HepG2 (cell line): ENCODE results near the gene ELP5. TPM values are rescaled to one million over a fixed set of nuclear protein-coding genes. Genes with fewer than 3 reads are reported as not detected.
A peak's percentile ranks its signal among the peaks of the same experiment; 100 is the strongest.

ENCODE experiments used
- ATAC-seq: fragments of 200-7000 bp; cut with Tn5 transposase; 3 replicates; pipeline ENCODE4 v1.9.1; 2020; ENCODE audit warnings: mild to moderate bottlenecking, moderate library complexity
- BruUV-seq: library from RNA; stranded (reverse); fragments of 400-500 nt; replicated peaks from 2 replicates; lab custom pipeline; 2021; lab: Mats Ljungman, UMichigan
- CTCF ChIA-PET: fragments of 300-600 bp; formaldehyde crosslinking; extraction: SDS; loops from one replicate; lab custom pipeline; 2021; ENCODE audit warnings: low total read pairs, inconsistent platforms, low intra/inter-chr PET ratio; lab: Yijun Ruan, JAX
- POLR2A ChIA-PET: fragments of 350-600 bp; sonication (Branson Sonifier 250); formaldehyde crosslinking; loops from one replicate; lab custom pipeline; 2020; ENCODE audit warnings: antibody characterized with exemption, inconsistent platforms; lab: Yijun Ruan, JAX
- DNase-seq: peaks from one replicate; pipeline ENCODE4 v3.0.0-alpha.2; 2015; ENCODE audit warnings: low spot score
- FAIRE-seq: peaks from 3 replicates; lab custom pipeline; 2011; peaks lifted over from hg19 to GRCh38; lab: Jason Lieb, UNC
- H2AFZ ChIP-seq: one replicate; pipeline ENCODE4 v1.6.1; 2011; ENCODE audit warnings: low read length, inconsistent platforms
- H3K27ac ChIP-seq: fragments of 300-600 bp; 3 replicates; pipeline ENCODE4 v1.8.0; 2011; ENCODE audit warnings: mixed run types, mild to moderate bottlenecking, mixed read lengths, low read length, inconsistent platforms; ENCODE audit not compliant: insufficient read depth; ENCODE audit errors: extremely low read length
- H3K27me3 ChIP-seq, 2 experiments: fragments of 200-600 bp in 1 of 2; 2 replicates in 1 of 2; 3 replicates in 1 of 2; pipeline versions ENCODE4 v1.6.0 to v1.8.0; 2011; ENCODE audit warnings: low read length in 2 of 2, mild to moderate bottlenecking in 2 of 2, moderate library complexity in 2 of 2, inconsistent platforms in 1 of 2; ENCODE audit not compliant: insufficient read depth in 2 of 2, control insufficient read depth in 1 of 2
- H3K36me3 ChIP-seq, 2 experiments: fragments of 200-600 bp in 1 of 2; replicated peaks in 1 of 2; 2 replicates in 1 of 2; 3 replicates in 1 of 2; pipeline versions ENCODE4 v1.5.1 to v1.8.0; 2011; ENCODE audit warnings: low read length in 2 of 2, inconsistent platforms in 1 of 2; ENCODE audit not compliant: insufficient read depth in 2 of 2, control insufficient read depth in 1 of 2
- H3K4me1 ChIP-seq: 2 replicates; pipeline ENCODE4 v1.5.1; 2012; ENCODE audit warnings: low read length, inconsistent platforms; ENCODE audit not compliant: insufficient read depth
- H3K4me2 ChIP-seq: 2 replicates; pipeline ENCODE4 v1.6.0; 2011; ENCODE audit warnings: low read depth, low read length, inconsistent platforms
- H3K4me3 ChIP-seq, 3 experiments: fragments of 200-600 bp in 1 of 3; sonication (generic), shearing (Covaris generic) in 1 of 3; replicated peaks in 1 of 3; 2 replicates each; pipeline ENCODE4 v1.5.1; 2011 to 2016; ENCODE audit warnings: low read length in 3 of 3, inconsistent platforms in 2 of 3, low read depth in 2 of 3, mild to moderate bottlenecking in 2 of 3, control low read depth in 1 of 3, mixed read lengths in 1 of 3; ENCODE audit not compliant: insufficient read depth in 1 of 3
- H3K79me2 ChIP-seq: one replicate; pipeline ENCODE4 v1.6.1; 2011; ENCODE audit warnings: low read length, inconsistent platforms; ENCODE audit not compliant: insufficient read depth
- H3K9ac ChIP-seq: 2 replicates; pipeline ENCODE4 v1.6.0; 2011; ENCODE audit warnings: mild to moderate bottlenecking, low read depth, low read length, inconsistent platforms; ENCODE audit not compliant: insufficient read depth
- H3K9me3 ChIP-seq: 2 replicates; pipeline ENCODE4 v1.5.1; 2012; ENCODE audit warnings: mild to moderate bottlenecking, low read length
- H4K20me1 ChIP-seq: 2 replicates; pipeline ENCODE4 v1.6.0; 2011; ENCODE audit warnings: inconsistent platforms, mild to moderate bottlenecking, low read length, moderate library complexity; ENCODE audit not compliant: insufficient read depth
- CCAR2 ChIP-seq: fragments of 200-400 bp; formaldehyde crosslinking; optimal IDR thresholded peaks from 2 replicates; pipeline ENCODE3; 2018; ENCODE audit warnings: low read depth, mild to moderate bottlenecking, low read length, moderate library complexity
- E2F1 ChIP-seq: sonication (generic); formaldehyde crosslinking; IDR thresholded peaks from 2 replicates; pipeline ENCODE4 v1.5.0; 2020; ENCODE audit warnings: missing genetic modification reagents
- FOSL2 ChIP-seq: sonication (generic); formaldehyde crosslinking; IDR thresholded peaks from 2 replicates; pipeline ENCODE4 v1.4.0; 2020; ENCODE audit warnings: missing genetic modification reagents
- ISL2 ChIP-seq: sonication (generic); formaldehyde crosslinking; IDR thresholded peaks from 2 replicates; pipeline ENCODE4 v1.5.0; 2020; ENCODE audit warnings: missing genetic modification reagents
- KDM3A ChIP-seq: IDR thresholded peaks from 2 replicates; pipeline ENCODE4 v1.6.1; 2018; ENCODE audit warnings: low read depth, missing compliant biosample characterization
- MTA1 ChIP-seq: sonication (generic); formaldehyde crosslinking; IDR thresholded peaks from 2 replicates; pipeline ENCODE4 v1.4.0; 2020; ENCODE audit warnings: missing genetic modification reagents, mild to moderate bottlenecking, borderline replicate concordance
- NAIF1 ChIP-seq: sonication (generic); formaldehyde crosslinking; IDR thresholded peaks from 2 replicates; pipeline ENCODE4 v1.5.0; 2020; ENCODE audit warnings: mild to moderate bottlenecking, missing genetic modification reagents, borderline replicate concordance
- PHF21A ChIP-seq: sonication (generic); formaldehyde crosslinking; IDR thresholded peaks from 2 replicates; pipeline ENCODE4 v1.5.0; 2020; ENCODE audit warnings: mild to moderate bottlenecking, missing genetic modification reagents
- RBFOX2 ChIP-seq: fragments of 200-400 bp; formaldehyde crosslinking; IDR thresholded peaks from 2 replicates; pipeline ENCODE4 v1.6.1; 2017; ENCODE audit warnings: low read depth, mild to moderate bottlenecking, low read length
- RFXANK ChIP-seq: IDR thresholded peaks from 2 replicates; pipeline ENCODE4 v1.6.1; 2016
- THYN1 ChIP-seq: sonication (generic); formaldehyde crosslinking; IDR thresholded peaks from 2 replicates; pipeline ENCODE4 v1.8.1; 2023; ENCODE audit warnings: low read depth, mild to moderate bottlenecking, moderate library complexity, missing genetic modification reagents, borderline replicate concordance
- ZBTB38 ChIP-seq: sonication (generic); formaldehyde crosslinking; IDR thresholded peaks from 2 replicates; pipeline ENCODE4 v1.5.1; 2020; ENCODE audit warnings: mild to moderate bottlenecking, missing genetic modification reagents
- ZMYM2 ChIP-seq: sonication (generic); formaldehyde crosslinking; IDR thresholded peaks from 2 replicates; pipeline ENCODE4 v1.8.0; 2022; ENCODE audit warnings: mild to moderate bottlenecking, missing genetic modification reagents
- ZNF30 ChIP-seq: sonication (generic); formaldehyde crosslinking; IDR thresholded peaks from 2 replicates; pipeline ENCODE4 v1.5.0; 2020; ENCODE audit warnings: mild to moderate bottlenecking, missing genetic modification reagents
- ZNF432 ChIP-seq: sonication (generic); formaldehyde crosslinking; IDR thresholded peaks from 2 replicates; pipeline ENCODE4 v1.5.0; 2020; ENCODE audit warnings: missing genetic modification reagents, mild to moderate bottlenecking, borderline replicate concordance
- ZNF547 ChIP-seq: sonication (generic); formaldehyde crosslinking; IDR thresholded peaks from 2 replicates; pipeline ENCODE4 v1.5.1; 2020; ENCODE audit warnings: mild to moderate bottlenecking, missing genetic modification reagents
- ZNF879 ChIP-seq: sonication (generic); formaldehyde crosslinking; IDR thresholded peaks from 2 replicates; pipeline ENCODE4 v1.8.1; 2023; ENCODE audit warnings: missing genetic modification reagents
- WGBS: methylation state at CpG from one replicate; pipeline ENCODE4 v1.1.6; 2017; ENCODE audit warnings: low lambda C conversion rate; 5-methylcytosine and 5-hydroxymethylcytosine counted together
- in situ Hi-C: cut with HindIII; loops from 2 replicates; pipeline ENCODE4 v1.10.0; 2017; ENCODE audit warnings: low pct_unique_long_range_greater_than_20kb; ENCODE audit not compliant: extremely low pct_ligation_motif_present
- intact Hi-C: fragments of 100-400 bp; cut with micrococcal nuclease; formaldehyde crosslinking; loops from one replicate; pipeline ENCODE4 v1.10.0; 2022; ENCODE audit not compliant: unreplicated experiment
- polyA plus RNA-seq, 8 experiments: library from polyadenylated mRNA; depleted of rRNA in 3 of 8; stranded (reverse) in 7 of 8; unstranded in 1 of 8; fragments of >200 nt; fragmentation: Illumina TruSeq in 4 of 8; extraction: Trizol in 4 of 8; gene quantifications; 2 replicates each; pipeline versions ENCODE4 v1.2.1 to v1.2.3, GENCODE V29; 2011 to 2016; ENCODE audit warnings: low read depth in 4 of 8, missing spikeins in 1 of 8, mixed read lengths in 1 of 8; ENCODE audit not compliant: insufficient read depth in 1 of 8
- total RNA-seq, 5 experiments: library from RNA; depleted of rRNA; stranded (reverse); fragments of >200 nt; fragmentation: Illumina TruSeq; extraction: Trizol; gene quantifications; 2 replicates each; pipeline ENCODE4 v1.2.3, GENCODE V29; 2016; ENCODE audit warnings: low read depth in 1 of 5
- TF ChIP-seq, protein P1 (sequence below): IDR thresholded peaks from 2 replicates; pipeline ENCODE4 v1.6.1; 2016; ENCODE audit warnings: missing compliant biosample characterization, missing genetic modification reagents, borderline replicate concordance
- TF ChIP-seq, protein P2 (sequence below): IDR thresholded peaks from 2 replicates; pipeline ENCODE4 v1.6.1; 2018; ENCODE audit warnings: missing genetic modification reagents, mild to moderate bottlenecking, missing compliant biosample characterization
- TF ChIP-seq, protein P3 (sequence below): sonication (generic); formaldehyde crosslinking; IDR thresholded peaks from 2 replicates; pipeline ENCODE4 v1.8.1; 2023; ENCODE audit warnings: mild to moderate bottlenecking, moderate library complexity, missing genetic modification reagents

ELP5 gene
- total and polyA plus RNA-seq, 2 of the 13 experiments (the other 11 are each of a cell fraction or from before 2014, with no cell fraction given): 67.6 to 69.8 TPM

GRCh38 chr17:7242717-7243452 lies 9.1 kb upstream of the ELP5 start:
- BruUV-seq: no TSS peak
- intact Hi-C loops (loop anchor here (5.0 kb wide), 1 partner anchor 39 kb away; the partner anchor contains the start of gene SLC2A4), in situ Hi-C loops (no loop called here)
- WGBS: 22% methylated on average over 26 of the region's 49 CpGs
- Histone ChIP-seq H2AFZ (peak overlapping the region; percentile 73), H4K20me1 (no peaks in the 10 kb centered on the region), H3K9ac (peak overlapping the region; percentile 92), H3K27ac (peak overlapping the region; percentile 86), H3K79me2 (peaks cover 41% of the 10 kb centered on the region), H3K27me3 (no peaks in the 10 kb centered on the region; a peak in 1 of 5 replicates), H3K4me3 (peak overlapping the region; percentile 61 to 85 (median 68)), H3K36me3 (peaks cover 5 to 27% of the 10 kb centered on the region in 2 experiments; a peak in 4 of 5 replicates), H3K4me1 (peaks cover 23% of the 10 kb centered on the region), H3K9me3 (no peaks in the 10 kb centered on the region), H3K4me2 (peak overlapping the region; percentile 97)
- ATAC-seq (peak; percentile 58), DNase-seq (peak; percentile 92), FAIRE-seq (no peak)
- CTCF ChIA-PET: interaction anchor here (1.6 kb wide), 1 partner anchor 53 kb away, joined by 11 read pairs; no protein-coding TSS in a partner anchor
- POLR2A ChIA-PET: interaction anchor here (0.7 to 4.3 kb wide), 16 partner anchors 8 to 207 kb away, joined by 3 to 35 read pairs (median 6); partner anchors contain the start of genes ACADVL, ASGR1, ASGR2 and CTDNEP1
- TF ChIP-seq NAIF1: peak; percentile 100
- peak; percentile 67 for TF ChIP-seq FOSL2 (CRISPR knock-in tag)
- TF ChIP-seq, protein P1, sequence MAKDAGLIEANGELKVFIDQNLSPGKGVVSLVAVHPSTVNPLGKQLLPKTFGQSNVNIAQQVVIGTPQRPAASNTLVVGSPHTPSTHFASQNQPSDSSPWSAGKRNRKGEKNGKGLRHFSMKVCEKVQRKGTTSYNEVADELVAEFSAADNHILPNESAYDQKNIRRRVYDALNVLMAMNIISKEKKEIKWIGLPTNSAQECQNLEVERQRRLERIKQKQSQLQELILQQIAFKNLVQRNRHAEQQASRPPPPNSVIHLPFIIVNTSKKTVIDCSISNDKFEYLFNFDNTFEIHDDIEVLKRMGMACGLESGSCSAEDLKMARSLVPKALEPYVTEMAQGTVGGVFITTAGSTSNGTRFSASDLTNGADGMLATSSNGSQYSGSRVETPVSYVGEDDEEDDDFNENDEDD (CRISPR knock-in tag): peak; percentile 58; the same call in 1 of the 2 replicates
- TF ChIP-seq THYN1 (CRISPR knock-in tag): no peak
- peak; percentile 50; the same call in 1 of the 2 replicates for TF ChIP-seq RFXANK (CRISPR knock-in tag)
- TF ChIP-seq ZMYM2 (CRISPR knock-in tag): no peak
- 0 out of 2 replicates have a peak, but pooled peaks have one; percentile 28 for TF ChIP-seq MTA1 (CRISPR knock-in tag)
- TF ChIP-seq RBFOX2: peak; percentile 85
- no peak for TF ChIP-seq ZNF432
- TF ChIP-seq ZBTB38 (CRISPR knock-in tag): peak; percentile 73; the same call in 1 of the 2 replicates
- peak; percentile 48 for TF ChIP-seq CCAR2
- 0 out of 2 replicates have a peak, but pooled peaks have one; percentile 54 for TF ChIP-seq KDM3A (CRISPR knock-in tag)
- no peak for TF ChIP-seq ZNF879 (CRISPR knock-in tag)
- peak; percentile 27; the same call in 1 of the 2 replicates for TF ChIP-seq ZNF547
- TF ChIP-seq ISL2: 0 out of 2 replicates have a peak, but pooled peaks have one; percentile 58
- TF ChIP-seq ZNF30: no peak
- TF ChIP-seq E2F1 (CRISPR knock-in tag): peak; percentile 44; the same call in 1 of the 2 replicates
- TF ChIP-seq, protein P2, sequence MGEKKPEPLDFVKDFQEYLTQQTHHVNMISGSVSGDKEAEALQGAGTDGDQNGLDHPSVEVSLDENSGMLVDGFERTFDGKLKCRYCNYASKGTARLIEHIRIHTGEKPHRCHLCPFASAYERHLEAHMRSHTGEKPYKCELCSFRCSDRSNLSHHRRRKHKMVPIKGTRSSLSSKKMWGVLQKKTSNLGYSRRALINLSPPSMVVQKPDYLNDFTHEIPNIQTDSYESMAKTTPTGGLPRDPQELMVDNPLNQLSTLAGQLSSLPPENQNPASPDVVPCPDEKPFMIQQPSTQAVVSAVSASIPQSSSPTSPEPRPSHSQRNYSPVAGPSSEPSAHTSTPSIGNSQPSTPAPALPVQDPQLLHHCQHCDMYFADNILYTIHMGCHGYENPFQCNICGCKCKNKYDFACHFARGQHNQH (CRISPR knock-in tag): peak; percentile 64
- TF ChIP-seq, protein P3, sequence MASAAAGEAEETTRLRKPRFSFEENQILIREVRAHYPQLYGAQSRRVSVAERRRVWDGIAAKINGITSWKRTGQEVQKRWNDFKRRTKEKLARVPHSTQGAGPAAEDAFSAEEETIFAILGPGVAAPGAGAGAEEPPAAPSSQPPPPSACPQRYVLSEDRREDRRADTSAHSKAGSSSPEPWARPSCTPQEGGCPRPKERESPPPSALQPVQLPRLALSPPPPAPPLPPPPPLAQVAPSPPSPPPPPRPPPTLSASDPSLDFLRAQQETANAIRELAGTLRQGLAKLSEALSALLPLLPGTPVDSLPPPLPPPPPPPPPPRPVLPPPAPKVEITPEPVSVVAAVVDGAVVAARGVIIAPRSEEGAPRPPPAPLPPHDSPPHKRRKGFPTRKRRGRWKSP: peak; percentile 67
- TF ChIP-seq PHF21A: 0 out of 2 replicates have a peak, but pooled peaks have one; percentile 26
